ENCODE results near the gene MRPS11.
"Not testable (repeated sequence)": the region's sequence is repeated elsewhere in the genome, so short reads cannot be mapped to it uniquely, and the experiment has no call there.

Gene MRPS11

DNA sequence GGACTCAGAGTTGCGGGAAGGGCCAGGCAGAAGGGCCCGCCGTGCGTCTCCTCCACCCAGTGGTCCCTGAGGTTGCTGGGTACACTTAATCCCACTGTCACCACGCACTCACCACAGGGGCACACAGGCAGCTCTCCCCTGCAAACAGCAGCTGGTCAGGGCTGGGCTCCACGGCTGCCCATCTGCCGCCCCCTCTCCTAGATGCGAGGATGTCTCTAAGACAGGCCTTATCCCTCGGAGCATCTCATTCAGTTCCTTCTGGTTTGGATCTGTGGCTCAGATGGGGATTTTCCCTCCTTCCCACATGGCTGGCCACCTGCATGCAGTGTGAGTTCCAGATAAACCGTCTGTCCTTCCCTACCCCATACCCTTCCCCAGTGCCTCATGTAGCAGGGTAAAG lies 26.3 kb downstream of the MRPS11 start:
- DNase-seq: no peak

DNA sequence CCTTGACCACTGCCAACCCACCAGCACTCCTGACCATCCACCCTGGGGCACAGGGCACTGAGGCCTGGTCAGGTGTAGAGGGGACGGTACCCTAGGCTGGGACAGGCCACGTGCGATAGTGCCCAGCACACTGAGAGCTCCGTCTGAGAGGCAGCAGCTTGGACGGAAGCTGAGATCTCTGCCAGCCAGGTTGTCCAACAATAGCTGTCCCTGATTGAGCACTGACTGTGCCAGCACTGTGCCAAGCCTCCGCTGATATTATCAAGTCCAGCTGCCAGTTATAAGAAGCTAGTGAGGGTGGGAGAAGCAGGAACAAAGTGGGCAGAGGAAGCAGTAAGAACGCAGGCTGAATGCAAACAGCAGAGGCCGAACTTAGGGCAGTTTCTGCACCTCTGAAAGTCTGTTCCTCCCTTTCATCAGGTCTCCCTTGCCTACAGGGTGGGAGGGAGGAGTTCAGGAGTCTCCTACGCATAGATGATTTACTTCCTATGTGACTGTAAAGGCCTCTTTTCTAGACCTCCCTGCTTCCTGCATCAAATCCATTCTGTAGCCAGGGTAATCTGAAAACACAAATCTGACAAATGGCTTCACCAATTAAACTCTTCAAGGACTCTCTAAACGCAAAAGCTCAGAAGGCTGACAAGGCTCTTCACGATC lies 29.7 kb downstream of the MRPS11 start:
- no peak for DNase-seq

DNA sequence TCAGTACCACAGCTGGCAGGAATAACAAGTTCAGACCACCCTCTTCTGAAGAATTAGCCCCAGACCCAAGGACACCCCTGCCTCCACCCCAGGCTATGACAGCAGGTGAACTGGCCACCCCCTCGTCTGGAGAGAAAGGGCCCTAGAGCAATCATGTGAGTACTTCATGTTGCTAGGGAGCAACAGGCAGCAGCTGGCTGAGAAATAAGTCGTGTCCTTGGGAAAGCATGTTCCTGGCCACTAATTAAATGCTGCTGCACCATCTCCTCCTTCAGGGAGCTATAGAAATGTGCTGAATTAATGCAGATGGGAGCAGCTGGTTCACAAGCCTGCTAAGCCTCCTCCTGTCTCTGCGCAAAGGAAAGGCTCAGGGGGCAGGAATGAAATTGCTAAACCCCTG lies 31.5 kb downstream of the MRPS11 start:
- DNase-seq: no peak

DNA sequence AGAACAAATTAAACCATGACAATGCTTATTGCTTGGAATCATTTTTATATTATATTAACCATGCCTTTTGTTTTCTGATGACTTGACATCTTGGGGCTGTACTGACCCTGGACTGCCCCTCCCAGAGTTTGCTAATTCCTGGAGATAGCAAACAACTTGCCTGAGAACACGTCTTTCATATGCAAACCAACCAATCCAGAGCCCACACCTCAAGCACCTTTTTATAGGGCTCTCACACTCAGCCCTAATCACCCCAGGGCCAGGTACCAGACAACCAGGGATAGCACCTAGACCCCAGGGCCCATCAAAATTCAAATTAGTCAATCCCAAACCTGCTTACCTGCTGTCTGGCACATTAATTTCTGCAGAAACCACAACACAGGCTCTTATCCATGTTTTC lies 36.9 kb downstream of the MRPS11 start:
- DNase-seq: no peak

DNA sequence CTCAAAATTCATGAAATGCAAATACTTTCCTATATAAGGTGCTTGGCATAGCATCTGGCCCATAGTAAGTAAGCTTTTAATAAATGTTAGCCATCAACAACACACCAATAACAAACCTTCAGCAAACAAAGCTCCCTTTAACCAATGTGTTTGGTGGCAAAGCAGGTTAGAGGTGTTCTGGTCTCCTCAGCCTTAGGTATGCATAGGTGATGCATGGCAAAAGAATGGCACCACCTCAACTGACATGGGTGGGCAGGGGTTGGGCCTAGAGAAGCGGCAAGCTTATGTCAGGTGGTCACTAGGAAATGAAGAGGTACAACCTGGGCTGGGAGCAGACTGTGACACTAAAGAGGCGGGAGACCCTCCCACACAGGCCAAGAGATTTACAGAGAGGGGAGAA lies 38.2 kb downstream of the MRPS11 start:
- DNase-seq: no peak

DNA sequence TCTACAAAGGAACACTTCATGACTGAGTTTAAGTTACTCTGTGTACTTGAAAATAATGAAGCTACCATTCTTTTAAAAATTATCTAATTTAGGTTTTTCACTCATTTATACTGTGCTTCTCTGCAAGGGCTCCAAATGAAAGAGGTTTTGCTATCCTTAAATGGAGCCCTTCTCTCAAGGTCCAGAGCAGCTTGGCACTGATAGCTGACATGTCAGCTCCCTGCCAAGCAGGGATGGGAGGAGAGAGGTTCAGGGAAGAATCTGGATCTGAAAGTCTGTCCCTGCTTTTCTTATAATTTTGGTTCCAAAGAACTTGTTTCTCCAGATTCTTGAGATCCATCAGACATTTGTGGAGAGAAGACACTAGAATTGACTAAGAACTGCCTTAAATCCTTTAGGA lies 39.1 kb downstream of the MRPS11 start:
- no peak for DNase-seq

DNA sequence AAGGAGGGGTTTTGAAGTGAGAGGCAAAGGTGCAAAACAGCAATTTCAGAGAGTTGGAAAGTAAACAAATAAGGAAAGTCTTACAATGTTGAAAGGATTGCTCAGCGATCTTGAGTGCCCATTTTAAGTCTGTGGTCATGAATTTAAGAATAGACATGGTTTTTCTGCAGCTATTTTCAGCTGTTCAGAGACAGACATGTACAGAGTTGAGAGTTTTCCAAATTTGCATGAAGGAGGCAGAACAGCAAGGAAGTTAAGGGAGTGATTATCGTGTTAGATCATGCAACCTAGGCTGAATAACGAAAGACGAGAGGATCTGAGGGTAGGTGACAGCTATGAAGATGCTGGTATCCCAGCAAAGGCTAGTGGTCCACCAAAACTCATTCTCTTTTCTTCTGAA lies 41.8 kb downstream of the MRPS11 start:
- no peak for DNase-seq

DNA sequence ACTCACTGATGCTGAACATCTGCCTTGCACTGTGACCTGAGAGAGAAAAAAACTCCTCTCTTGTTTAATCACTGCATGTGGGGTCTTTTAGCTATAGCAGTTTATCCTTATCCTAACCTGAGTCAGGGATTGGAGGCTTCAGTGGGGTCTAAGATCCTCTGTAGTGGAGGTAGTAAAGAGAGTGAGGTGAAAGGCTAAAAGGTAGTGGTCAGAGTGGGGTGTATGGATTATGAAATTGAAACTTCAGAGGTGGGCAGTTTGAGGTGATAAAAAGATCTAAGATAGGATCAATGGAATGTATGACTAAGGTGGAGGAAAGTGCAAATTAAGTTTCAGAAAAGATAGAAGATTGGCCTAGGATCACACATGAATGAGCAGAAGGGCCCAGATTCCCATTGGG lies 42.5 kb downstream of the MRPS11 start:
- DNase-seq: no peak

DNA sequence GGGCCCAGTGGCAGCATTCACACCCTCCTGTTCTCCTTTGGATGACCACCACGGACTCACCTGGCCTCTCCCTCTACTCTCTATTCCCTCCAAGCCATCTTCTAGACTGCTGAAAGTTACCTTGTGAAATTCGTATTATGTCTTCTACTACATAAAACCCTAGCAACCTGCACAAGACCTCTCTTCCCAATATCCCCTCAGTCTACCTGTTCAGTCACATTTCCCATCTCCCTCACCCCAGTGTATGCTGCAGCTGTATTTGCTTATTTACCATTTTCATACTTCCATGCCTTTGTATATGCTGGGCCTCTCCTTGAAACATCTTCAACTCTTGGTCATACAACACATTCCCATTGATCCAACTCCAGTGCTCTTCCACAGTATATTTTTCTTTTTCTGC lies 43.7 kb downstream of the MRPS11 start:
- DNase-seq: no peak

- DNase-seq: no peak
Measured at GRCh38 chr15:88512078-88512477, 44.6 kb downstream of the MRPS11 start.

DNA sequence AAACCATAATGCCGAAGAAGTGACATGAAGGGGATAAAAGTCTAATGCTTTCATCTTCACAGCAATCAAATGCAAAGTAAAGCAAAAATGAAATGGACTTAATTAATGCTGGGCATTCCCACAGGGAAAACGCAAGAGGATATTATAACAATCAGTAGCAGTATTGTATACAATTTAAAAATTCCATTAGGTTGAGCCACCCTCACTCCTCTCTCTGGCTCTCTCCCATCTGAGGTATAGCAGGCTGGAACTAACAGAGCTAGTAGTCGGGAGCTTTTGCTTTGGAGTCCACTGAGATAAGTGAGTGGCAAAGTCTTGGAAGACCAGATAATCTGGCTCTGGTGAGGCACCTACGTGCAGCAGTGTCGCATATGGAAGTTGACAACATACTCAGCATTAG lies 45.1 kb downstream of the MRPS11 start:
- DNase-seq: no peak

GRCh38 chr15:88513195-88513594 lies 45.7 kb downstream of the MRPS11 start:
- DNase-seq: no peak

GRCh38 chr15:88518903-88519302 lies 51.4 kb downstream of the MRPS11 start:
- DNase-seq: no peak

DNA sequence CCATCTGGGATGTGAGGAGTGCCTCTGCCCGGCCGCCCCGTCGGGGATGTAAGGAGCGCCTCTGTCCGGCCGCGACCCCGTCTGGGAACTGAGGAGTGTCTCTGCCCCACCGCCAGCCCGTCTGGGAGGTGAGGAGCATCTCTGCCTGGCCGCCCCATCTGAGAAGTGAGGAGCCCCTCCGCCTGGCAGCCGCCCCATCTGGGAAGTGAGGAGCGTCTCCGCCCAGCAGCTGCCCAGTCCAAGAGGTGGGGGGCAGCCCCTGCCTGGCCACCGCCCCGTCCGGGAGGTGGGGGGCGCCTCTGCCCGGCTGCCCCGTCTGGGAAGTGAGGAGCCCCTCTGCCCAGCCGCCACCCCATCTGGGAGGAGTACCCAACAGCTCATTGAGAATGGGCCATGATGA lies 56.6 kb downstream of the MRPS11 start:
- not testable (repeated sequence) for DNase-seq

GRCh38 chr15:88525418-88525817 lies 57.9 kb downstream of the MRPS11 start:
- no peak for DNase-seq

GRCh38 chr15:88526247-88526879 lies 58.9 kb downstream of the MRPS11 start:
- no peak for DNase-seq

DNA sequence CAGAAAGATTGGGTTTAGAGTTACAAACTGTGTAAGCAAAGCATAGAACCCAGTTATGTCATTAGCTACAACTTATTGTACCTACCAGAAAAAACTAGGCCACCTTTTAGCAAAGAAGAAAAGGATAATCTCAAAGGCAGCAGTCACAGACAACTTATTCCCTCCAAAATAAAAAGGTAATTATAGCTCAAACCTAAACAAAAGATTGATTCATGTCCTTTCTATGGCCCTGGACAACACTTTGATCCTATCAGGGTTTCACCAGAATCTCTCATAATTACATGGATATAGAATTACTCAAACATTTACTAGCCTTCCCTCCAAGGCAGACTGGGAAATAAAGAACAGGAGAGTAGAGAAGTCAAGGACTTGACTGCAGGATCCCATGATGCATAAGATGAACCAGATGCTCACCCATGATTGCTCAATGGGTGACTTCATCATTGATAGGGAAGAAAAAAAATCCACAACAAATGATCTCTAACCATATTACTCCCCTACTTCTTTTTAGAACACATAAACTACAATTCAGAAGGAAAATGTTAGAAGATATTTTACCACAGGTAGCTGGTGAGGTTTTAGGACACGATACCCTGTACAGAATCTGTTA lies 61.6 kb downstream of the MRPS11 start:
- no peak for DNase-seq
